HL-60 (cell line): ENCODE results near the gene INO80C.

Experiments used
- DNase-seq, 2 experiments: peaks; one replicate each; pipeline ENCODE4 v3.0.0-alpha.2; 2010 to 2020; ENCODE audit warnings: low read depth in 1 of 2, low spot score in 1 of 2
- H3K27ac ChIP-seq: fragments of 250-450 bp; sonication (Bioruptor Pico); replicated peaks from 2 replicates; pipeline ENCODE4 v1.5.1; 2020; ENCODE audit warnings: mild to moderate bottlenecking, moderate library complexity
- H3K27me3 ChIP-seq: fragments of 250-450 bp; sonication (Bioruptor Pico); 2 replicates; pipeline ENCODE4 v1.5.1; 2021; ENCODE audit warnings: mild to moderate bottlenecking, moderate library complexity; ENCODE audit not compliant: insufficient read depth, poor library complexity, severe bottlenecking
- H3K4me3 ChIP-seq: replicated peaks from 2 replicates; pipeline ENCODE4 v1.5.1; 2011; ENCODE audit warnings: mild to moderate bottlenecking, control low read depth, low read length; ENCODE audit not compliant: insufficient read depth
- CTCF ChIP-seq: IDR thresholded peaks from one replicate; pipeline ENCODE4 v1.5.1; 2011; ENCODE audit warnings: low read length, control low read depth, inconsistent platforms; ENCODE audit not compliant: insufficient read depth
- GABPA ChIP-seq: IDR thresholded peaks from 2 replicates; pipeline ENCODE4 v1.6.1; 2012; ENCODE audit warnings: low read depth
- POLR2AphosphoS5 ChIP-seq: IDR thresholded peaks from 2 replicates; pipeline ENCODE4 v1.6.1; 2012; ENCODE audit warnings: low read depth
- REST ChIP-seq: IDR thresholded peaks from 2 replicates; pipeline ENCODE4 v1.6.1; 2012; ENCODE audit warnings: low read depth; ENCODE audit not compliant: insufficient replicate concordance
- SPI1 ChIP-seq: IDR thresholded peaks from 2 replicates; pipeline ENCODE4 v1.6.1; 2012; ENCODE audit warnings: low read depth, mild to moderate bottlenecking, borderline replicate concordance

INO80C gene

GRCh38 chr18:35508030-35508429 is 10.3 kb upstream of the INO80C start:
- H3K4me3 ChIP-seq = no peak overlapping the region
- peak in 1 of 2 experiments; percentile 52 for DNase-seq
- TF ChIP-seq SPI1 = no peak; the same call in 1 of the 2 replicates
- TF ChIP-seq CTCF = no peak
- TF ChIP-seq GABPA = no peak
- no peak for TF ChIP-seq REST
- no peak for TF ChIP-seq POLR2AphosphoS5
- no peak overlapping the region for H3K27ac ChIP-seq
- H3K27me3 ChIP-seq = no peaks in the 10 kb centered on the region

- no peak for DNase-seq
- Histone ChIP-seq H3K27me3 (no peaks in the 10 kb centered on the region), H3K27ac (no peak overlapping the region), H3K4me3 (no peak overlapping the region)
- TF ChIP-seq REST = no peak
- TF ChIP-seq SPI1 = no peak
- TF ChIP-seq GABPA = no peak
- TF ChIP-seq CTCF = no peak
- TF ChIP-seq POLR2AphosphoS5 = no peak
Observed at GRCh38 chr18:35507623-35508022, 9.9 kb upstream of the INO80C start.

GRCh38 chr18:35507192-35507591 is 9.4 kb upstream of the INO80C start:
- Histone ChIP-seq H3K27me3 (no peaks in the 10 kb centered on the region), H3K27ac (no peak overlapping the region), H3K4me3 (no peak overlapping the region)
- no peak for TF ChIP-seq CTCF
- TF ChIP-seq REST = no peak
- TF ChIP-seq SPI1 = no peak
- no peak for TF ChIP-seq GABPA
- no peak for TF ChIP-seq POLR2AphosphoS5
- no peak for DNase-seq
